ENCODE results near the gene ZNF532. TPM values are rescaled to one million over a fixed set of nuclear protein-coding genes. Genes with fewer than 3 reads are reported as not detected.

Gene ZNF532
- polyA plus RNA-seq, 4 donors = 85.3 to 105 (median 98.4) TPM

DNA sequence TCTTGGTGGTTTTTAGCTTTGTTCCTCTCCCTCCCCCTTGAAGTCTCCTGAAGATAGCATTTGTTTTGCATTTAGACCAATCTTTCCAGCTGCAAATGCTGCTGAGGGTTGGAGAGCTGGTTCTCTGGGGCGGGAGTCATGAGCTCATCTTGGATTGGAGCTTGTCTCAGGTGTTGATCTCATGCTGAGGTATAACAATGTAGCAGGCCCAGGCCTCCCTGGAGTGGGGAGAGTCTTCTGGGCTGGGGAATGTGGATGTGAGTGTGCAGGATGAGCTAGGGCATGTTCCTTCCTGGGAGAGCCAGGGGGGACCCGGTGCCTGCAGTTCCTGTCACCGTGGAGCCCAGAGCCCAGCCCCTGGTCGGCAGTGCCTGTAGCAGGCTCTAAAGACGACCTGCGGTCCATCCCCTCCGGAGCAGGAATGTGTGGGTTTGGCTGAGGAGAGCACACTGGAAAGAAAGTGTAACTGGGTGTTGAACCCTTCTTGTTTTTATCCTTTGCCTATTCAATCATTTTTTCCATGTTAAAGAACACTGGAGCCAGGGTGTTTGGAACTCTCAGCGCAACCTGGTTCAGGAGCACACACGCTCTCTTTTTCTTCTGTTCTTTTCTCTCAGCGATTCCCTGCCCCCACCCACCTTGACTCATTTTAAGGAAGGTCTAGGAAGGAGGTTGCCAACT is 2.7 kb downstream of the ZNF532 start:
- no peak for DNase-seq (ENCODE audit: low read depth in 4 of 4, low spot score in 3 of 4)

DNA sequence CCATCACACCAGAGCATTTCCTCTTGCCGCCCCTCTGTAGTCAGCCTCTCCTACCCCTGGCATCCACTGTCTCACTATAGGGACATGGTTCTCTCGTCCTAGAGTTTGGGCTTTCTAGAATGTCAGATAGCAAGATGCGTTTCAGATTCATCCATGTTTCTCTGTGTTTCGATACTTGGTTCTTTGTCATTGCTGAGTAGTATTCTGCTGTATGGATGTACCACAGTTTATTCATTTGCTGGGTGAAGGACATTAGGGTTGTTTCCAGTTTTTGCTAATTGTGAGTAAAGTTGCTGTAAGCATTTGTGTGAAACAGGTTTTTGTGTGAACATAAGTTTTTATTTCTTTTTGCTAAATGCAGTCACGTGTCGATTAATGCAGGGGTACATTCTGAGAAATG is 3.8 kb downstream of the ZNF532 start:
- no peak for DNase-seq (ENCODE audit: low read depth in 4 of 4, low spot score in 3 of 4)

DNA sequence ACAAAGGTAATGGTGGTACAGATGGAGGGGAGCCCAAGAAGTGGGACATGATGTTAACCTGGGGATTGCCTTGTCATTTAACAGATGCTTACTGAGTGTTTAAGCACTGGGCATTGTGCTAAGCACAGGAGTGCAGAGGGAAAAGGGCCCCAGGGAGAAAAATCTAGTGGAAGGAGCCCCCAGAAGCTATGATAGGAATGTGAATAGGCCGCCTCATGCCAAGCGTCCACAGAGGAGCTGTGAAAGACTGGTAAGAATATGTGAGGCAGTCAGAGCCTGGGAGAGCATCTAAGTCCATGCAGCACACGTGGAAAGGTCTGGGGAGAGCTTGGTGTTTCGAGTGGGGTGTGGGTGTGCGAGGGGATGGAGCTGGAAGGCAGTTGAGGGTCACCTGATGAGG is 5.5 kb downstream of the ZNF532 start:
- DNase-seq (ENCODE audit: low read depth in 4 of 4, low spot score in 3 of 4) = no peak

DNA sequence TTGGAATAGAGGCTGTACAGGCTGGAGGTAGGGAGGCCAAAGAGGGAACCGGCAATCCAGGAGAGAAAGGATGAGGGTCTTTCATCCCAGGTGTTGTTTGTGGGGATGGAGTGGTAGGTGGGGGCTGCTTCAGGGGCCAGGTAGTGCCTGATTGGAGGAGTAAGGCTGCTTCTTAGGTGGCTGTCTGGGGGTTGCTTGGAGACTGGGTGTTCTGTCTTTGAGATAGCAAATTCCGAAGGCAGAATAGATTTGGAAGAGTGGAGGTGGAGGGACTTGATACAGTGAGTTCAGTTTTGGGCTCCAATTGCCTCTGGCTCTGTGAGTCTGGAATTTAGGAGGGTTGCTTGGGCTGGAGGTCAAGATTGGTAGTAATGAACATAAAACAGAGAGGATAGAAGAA is 5.9 kb downstream of the ZNF532 start:
- no peak for DNase-seq (ENCODE audit: low read depth in 4 of 4, low spot score in 3 of 4)

DNA sequence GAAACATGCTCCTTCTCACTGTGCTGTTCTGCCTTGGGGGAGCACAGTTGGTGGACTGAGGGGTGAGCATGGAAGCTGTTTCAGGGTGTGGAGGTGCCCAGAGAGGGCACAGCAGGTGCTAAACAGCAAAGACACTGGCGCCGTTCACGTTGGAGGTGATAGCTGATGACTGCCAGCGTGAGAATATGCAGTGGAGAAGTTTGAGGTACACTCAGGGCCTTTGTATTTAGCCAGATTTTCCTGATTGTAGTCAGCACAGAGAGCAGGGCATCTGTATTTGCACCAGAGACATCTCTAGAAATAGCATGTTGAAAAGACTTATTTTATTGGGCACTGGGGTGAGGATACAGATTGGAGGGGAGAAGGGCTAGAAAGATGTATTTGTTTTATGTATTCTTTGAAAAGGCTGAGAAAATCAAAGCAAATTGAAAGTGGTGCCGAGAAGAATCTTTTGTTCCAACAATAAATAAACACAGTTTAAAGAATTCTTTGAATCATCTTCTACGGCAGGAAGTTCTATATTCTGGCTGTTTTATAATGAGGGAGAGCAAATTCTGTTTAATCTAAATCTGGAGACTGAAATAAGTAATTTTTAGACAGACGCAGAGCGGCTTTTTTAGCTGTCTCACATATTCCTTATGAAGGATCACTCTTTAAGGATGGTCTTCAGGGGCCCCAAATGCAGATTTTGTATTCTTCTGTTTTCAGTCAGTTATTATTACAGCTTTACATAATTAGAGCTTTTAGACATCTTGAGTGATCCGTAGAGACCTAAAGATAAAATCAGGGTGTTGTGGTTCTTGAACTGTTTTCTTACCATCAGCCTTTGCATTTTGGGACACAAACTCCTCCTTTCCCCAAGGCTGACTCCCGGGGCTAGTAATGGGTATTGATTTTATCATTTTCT is 7.1 kb downstream of the ZNF532 start:
- no peak for DNase-seq (ENCODE audit: low read depth in 4 of 4, low spot score in 3 of 4)

DNA sequence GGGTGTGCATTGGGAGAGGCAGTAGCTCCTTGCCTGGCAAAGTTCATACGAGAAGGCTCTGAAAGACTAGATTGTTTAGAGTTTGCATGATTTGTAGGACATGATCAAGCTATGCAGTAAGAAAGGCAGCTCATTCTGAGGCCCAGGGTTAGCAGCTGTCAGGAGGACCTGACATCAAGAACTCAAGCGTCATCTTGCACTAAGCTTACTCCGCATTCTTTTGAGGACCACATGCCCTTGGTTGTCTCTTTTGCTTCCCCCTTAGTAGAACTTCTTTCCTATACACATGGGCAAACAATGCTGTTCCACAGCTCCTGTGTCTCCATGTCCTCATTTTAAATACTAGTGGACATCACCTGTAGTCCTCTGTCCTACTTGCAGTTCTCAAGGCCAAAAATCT is 14.0 kb downstream of the ZNF532 start:
- DNase-seq (ENCODE audit: low read depth in 4 of 4, low spot score in 3 of 4) = no peak

DNA sequence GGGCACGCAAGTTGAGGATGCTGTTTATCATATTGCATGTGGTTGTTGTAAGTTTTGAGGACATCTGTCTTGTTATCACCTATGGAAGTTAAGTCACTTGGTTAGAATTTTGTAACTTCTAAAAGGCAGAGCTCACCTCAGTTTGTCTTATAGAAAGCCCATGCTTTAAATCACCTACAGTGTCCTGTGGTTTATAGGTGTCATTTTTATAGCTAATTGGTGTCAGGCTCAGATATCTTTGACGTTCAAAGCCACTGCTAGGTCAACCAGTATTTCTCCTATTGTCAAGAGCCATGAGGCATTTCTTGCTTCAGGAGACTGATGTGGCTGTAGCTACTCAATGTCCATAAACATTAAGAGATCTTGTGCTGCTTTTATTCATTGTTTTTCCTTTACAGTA is 16.8 kb downstream of the ZNF532 start:
- no peak for DNase-seq (ENCODE audit: low read depth in 4 of 4, low spot score in 3 of 4)

DNA sequence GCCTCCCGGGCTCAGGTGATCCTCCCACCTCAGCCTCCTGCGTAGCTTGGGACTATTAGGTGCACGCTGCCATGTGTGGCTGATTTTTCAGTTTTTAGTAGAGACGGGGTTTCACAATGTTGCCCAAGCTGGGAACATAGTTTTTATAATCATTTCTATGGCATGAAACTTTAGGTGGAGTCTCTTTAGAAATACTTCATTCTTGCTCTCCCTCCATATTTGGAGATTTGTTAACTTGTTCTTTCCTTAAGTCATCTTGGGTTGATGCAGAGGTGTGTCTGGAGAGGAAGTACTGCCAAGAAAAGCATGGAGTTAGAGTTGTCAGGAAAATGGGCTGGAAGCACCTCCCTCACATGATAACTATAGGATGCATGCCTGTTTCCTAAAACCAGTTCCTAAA is 17.4 kb downstream of the ZNF532 start:
- no peak for DNase-seq (ENCODE audit: low read depth in 4 of 4, low spot score in 3 of 4)

DNA sequence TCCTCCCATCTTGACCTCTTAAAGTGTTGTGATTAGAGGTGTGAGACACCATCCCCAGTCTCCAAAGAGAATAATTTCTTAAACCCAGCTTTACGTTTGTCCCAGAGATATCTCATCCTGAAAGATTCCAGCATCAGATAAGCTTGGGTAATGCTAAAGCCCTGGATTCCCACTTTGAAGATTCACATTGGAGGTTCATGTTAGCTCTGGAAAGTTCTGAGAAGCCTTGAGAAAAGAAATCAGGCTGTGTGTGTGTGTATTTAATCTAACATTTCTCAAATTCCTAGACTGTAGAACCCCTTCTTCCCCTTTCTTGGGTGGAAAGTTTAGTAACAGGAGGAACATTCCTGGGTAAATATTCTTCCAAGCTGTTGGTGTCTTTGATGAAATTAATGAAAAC is 18.0 kb downstream of the ZNF532 start:
- no peak for DNase-seq (ENCODE audit: low read depth in 4 of 4, low spot score in 3 of 4)

DNA sequence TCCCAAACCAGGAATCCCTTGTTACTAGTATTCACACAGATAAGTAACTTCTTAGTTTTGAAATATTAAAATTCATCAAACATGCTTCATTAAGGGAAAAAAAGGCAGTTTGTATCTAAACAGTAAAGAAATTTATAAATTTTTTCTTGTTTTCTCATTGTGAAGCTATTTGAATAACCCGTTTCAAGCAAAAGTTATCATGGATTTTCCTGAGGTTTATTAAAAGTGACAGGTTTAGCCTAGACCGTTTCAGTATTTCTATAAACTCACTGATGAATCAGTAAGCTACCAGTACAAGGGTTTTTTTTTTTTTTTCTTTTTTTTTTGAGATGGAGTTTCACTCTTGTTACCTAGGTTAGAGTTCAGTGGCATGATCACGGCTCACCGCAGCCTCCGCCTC is 20.0 kb downstream of the ZNF532 start:
- DNase-seq (ENCODE audit: low read depth in 4 of 4, low spot score in 3 of 4) = no peak

DNA sequence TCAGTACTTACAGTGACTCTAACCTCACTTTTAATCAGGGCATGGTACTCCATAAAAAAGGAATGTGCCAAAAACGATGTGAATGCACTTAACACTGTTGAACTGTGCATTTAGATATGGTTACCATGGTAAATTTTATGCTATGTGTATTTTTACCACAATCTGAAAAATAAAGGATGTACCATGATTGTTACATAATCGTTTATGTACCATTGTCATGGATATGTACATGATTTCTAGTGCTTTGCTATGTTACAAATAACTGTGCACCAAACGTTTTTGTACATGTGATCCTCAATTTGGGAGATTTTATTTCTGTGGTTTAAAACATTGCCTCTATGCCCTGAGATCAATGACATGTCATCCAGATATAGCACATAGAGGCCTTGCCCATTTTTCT is 21.8 kb downstream of the ZNF532 start:
- no peak for DNase-seq (ENCODE audit: low read depth in 4 of 4, low spot score in 3 of 4)

DNA sequence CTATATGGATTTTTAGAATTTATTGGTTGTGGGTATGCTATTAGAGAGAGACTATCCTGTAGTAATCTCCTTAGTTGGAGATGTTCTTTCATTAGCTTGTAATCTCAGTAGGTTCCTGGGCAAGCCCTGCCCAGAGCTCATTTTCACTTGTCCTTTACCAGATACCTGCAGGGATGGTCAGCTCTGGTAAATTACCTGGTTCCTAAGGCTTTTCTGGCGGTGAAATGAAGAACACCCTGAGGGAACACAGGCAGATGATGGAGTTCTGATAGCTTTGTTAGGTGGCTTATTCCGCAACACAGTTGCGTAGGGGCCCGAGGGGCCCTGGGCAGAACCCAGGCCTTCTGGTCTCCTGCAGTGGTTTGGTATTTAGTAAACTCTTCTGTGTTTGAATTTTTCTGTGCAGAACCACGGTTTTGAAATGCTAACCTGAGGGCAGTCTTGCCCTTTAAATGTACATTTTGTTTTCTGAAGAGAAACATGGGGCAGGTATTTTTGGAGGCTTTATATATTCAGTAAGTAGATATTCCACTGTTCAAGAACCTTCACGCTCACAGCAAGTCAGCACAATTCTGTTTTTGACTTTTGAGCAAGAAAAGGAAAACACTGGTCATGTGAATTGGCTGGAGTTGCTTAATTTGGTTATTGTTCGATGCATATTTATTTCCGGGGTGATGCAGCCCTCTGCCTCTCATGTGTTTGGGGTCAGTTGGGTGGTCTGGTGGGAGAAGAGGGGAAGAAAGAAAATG is 22.4 kb downstream of the ZNF532 start:
- no peak for DNase-seq (ENCODE audit: low read depth in 4 of 4, low spot score in 3 of 4)

DNA sequence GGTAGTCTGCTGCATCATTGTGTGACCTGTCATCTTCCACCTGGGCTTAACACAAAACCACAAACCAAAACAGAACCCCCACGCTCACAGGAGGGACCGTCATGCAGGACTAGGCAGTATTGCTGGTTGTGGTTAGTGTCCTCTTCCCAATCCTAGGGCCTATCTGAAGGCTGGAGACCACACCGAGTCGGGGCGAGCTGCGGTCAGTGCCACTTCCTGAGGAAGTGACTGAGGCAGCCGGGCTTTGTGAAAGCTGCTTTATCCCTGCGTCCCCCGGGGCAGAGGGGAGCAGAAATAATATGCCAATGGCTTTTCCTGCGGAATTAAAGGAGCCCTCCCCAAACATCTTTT is 22.9 kb downstream of the ZNF532 start:
- DNase-seq (ENCODE audit: low read depth in 4 of 4, low spot score in 3 of 4) = no peak

DNA sequence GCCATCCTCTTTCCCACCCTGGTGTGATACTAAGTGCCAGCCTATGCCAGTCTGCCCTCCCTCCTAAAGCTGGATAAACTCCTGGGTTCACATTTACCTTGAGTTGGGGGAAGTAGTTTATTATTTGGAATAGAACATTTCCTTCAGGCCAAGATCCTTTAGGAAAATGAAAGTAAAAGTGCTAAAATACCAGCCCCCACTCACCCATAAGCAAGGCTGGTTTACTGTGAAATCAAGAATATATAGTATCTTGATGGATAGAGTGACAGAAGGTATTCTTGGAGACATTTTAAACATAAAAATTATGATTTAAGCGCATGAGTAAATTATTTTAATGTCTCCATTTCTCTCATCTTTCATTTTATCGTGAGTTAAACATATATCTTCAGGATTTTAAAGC is 27.1 kb downstream of the ZNF532 start:
- no peak for DNase-seq (ENCODE audit: low read depth in 4 of 4, low spot score in 3 of 4)

DNA sequence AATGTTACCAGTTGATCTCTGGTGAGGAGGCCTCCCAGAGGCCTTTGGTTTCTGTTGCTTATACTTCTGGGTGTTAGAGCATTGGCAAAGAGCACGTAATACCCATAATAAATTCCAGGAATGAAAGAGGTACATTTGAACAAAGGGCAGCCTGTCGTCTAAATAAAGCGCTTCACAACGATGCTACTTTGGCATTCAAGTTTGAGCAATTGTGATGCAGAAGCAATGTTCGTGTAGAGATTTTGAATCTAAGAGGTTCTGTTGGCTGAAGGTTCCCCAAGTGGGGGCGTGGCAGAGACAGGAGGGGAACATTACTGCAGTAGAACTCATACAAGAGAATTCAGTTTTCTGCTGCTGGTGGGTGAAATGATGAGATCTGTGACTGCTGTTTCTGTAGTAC is 27.8 kb downstream of the ZNF532 start:
- no peak for DNase-seq (ENCODE audit: low read depth in 4 of 4, low spot score in 3 of 4)

DNA sequence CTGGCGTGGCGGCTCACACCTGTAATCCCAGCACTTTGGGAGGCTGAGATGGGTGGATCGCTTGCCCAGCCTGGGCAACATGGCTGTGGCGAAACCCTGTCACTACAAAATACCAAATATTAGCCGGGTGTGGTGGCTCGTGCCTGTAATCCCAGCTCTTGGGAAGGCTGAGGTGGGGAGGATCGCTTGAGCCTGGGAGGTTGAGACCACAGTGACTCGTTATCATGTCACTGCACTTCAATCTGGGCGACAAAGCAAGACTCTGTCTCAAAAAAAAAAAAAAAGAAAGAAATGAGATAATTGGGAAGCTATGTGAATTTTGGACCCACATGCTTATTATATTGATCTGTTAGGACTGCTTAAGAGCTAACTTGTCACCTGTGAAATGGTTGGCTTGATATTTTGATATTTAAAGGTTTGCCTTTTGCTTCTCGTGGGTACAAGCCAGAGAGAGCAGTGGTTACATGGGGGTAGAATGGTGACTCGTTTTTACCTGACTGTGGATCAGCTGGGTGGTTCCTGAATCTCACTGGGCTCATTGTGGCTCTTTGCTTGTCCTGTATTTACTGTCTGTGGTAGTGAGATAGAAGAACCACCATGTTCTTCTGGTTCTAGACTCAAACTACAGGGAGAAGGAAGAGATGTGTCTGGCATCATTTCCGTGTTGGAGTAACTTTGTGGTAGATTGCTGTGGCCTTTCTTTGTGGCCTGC is 28.9 kb downstream of the ZNF532 start:
- DNase-seq (ENCODE audit: low read depth in 4 of 4, low spot score in 3 of 4) = no peak

DNA sequence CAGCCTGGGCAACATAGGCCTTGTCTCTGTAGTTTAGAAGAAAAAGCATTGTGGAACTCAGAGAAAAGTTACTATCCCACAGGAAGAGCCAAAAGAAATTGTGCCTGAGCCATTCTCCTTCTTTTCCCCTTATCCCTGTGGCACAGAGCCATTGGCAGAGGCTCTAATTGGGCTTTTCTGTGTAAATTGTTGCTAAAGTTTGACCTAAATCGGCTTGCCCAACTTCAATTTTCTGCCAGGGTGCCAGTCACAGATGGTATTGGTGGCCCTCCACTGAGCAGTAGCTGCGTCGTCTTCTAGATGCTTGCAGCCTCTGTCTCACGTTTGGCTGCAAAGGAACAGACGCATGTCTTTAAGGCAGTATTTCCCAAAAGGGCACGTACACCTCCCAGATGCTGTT is 30.3 kb downstream of the ZNF532 start:
- no peak for DNase-seq (ENCODE audit: low read depth in 4 of 4, low spot score in 3 of 4)

DNA sequence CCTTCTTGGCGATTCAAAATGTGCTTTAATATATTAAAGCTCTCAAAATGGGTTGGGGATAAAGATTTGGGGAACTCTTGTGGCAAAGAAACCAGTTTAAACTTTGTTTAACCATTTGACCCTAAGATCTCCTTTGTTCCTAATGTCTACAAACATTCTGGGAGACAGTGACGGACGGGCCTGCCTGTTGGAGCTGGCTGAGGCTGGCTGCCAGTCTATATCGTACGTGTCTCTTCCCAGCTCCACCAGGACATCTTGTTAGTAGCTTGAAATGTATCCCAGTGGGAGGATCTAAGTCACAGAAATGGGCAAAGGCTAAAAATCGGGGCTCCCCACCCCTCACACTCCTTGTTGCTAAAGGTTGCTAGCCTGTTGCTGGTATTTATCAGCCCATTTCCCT is 30.7 kb downstream of the ZNF532 start:
- no peak for DNase-seq (ENCODE audit: low read depth in 4 of 4, low spot score in 3 of 4)

DNA sequence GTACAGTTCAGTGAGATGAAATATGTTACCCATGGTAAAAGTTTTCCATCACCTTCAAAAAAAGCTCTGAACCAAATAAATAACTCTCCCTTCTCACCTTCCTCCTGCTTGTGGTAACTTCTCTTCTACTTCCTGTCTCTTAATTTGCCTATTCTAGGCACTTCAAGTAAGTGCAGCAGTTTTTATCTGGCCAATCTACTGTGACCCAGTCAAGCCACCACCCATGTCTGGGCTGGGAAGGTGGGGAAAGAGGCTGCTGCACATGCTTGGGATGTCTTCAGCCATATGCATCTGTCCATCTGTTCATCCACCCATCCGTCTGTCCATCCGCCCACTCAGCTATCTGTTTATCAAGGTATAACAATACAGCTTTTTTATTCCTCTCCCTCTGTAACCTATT is 31.6 kb downstream of the ZNF532 start:
- DNase-seq (ENCODE audit: low read depth in 4 of 4, low spot score in 3 of 4) = no peak

DNA sequence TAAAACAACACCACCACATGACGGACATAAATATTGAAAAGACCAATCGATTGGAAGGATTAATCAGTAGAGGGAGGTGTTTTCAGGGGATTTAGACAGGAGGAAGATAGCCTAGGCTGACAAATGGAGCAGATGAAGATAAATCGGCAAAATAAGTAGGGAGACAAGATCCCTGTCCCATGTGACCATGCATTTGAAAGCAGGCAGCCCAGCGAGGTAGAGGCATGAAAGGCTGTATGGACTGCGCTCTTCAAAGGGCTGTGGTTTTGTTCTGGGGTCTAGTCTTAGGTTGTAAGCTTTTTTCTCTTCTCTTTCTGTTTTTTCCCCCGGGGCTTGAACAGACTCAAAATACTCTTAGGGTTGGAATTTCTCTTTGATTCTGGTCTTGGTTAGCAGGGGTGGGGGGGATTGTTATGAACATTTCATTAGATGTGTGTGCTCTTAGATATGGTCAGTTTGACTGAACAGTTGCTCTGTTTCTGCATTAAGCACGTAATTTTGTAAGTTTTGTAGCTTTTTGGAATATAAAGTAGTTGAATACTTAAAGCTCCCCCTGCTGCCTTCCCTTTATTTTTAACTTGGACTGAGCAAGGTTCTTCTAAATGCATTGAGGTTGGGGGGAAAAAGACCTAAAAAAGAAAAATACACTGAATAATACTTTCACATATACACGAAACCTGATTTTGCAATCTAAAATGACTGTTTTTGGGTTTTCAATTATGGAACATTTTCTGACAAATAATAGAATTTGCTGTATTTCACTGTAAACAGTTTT is 32.2 kb downstream of the ZNF532 start:
- no peak for DNase-seq (ENCODE audit: low read depth in 4 of 4, low spot score in 3 of 4)

Data from right renal pelvis (tissue), 4 donors.